Fibroblast of skin of back (primary cell): ENCODE measurements around the gene ZBED1.
"Not testable (repeated sequence)": the region's sequence is repeated elsewhere in the genome, so short reads cannot be mapped to it uniquely, and the experiment has no call there.

ENCODE experiments used
- DNase-seq: peaks from one replicate; pipeline ENCODE4 v3.0.0-alpha.2; 2013

ZBED1 gene

GRCh38 chrX:2517055-2517454 lies 16.3 kb upstream of the ZBED1 start:
- no peak for DNase-seq

- DNase-seq, result no peak
Observed at GRCh38 chrX:2516623-2517022, 15.8 kb upstream of the ZBED1 start.

DNA sequence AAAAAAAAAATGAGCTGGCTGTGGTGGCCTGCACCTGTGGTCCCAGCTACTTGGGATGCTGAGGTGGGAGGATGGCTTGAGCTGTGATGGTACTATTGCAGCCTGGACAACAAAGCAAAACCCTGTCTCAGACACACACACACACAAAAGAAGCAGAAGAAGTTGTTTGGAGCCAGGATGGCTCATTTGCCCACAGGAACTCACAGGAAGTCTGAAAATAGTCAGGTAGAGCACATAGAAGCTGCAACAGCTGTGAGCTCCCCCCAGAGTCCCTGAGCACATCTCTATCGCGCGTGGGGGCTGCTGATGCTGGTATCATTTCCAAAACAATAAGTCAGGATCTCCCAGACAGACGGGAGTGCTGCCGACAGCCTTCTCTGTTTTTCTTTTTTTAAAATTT lies 13.4 kb upstream of the ZBED1 start:
- no peak for DNase-seq

GRCh38 chrX:2513121-2513664 lies 12.4 kb upstream of the ZBED1 start:
- no peak for DNase-seq

- DNase-seq, result no peak
Observed at GRCh38 chrX:2512501-2512900, 11.7 kb upstream of the ZBED1 start.

- DNase-seq, result no peak
Observed at GRCh38 chrX:2511326-2511725, 10.6 kb upstream of the ZBED1 start.

DNA sequence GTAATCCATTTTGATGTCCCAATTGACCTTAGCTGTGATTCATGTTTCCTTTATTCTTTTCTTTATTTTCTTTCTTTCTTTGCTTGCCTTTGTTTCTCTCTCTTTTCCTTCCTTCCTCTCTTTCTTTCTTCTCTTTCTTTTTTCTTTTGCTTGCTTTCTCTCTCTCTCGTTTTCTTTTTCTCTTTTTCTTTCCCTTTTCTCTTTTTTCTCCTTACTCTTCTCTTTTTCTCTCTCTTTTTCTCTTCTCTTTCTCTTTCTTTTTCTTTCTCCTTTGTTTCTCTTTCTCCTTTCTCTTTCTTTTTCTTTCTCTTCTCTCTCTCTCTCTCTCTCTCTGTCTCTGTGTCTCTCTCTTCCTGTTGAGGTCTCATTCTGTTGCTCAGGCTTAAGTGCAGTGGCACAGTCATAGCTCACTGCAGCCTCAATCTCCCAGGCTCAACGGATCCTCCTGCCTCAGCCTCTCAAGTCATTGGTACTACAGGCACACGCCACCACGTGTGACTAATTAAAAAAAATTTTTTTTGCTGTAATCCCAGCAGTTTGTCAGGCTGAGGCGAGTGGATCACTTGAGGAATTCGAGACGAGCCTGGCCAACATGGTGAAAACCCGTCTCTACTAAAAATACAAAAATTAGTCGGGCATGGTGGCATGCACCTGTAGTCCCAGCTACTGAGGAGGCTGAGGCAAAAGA lies 8.0 kb upstream of the ZBED1 start:
- no peak for DNase-seq

DNA sequence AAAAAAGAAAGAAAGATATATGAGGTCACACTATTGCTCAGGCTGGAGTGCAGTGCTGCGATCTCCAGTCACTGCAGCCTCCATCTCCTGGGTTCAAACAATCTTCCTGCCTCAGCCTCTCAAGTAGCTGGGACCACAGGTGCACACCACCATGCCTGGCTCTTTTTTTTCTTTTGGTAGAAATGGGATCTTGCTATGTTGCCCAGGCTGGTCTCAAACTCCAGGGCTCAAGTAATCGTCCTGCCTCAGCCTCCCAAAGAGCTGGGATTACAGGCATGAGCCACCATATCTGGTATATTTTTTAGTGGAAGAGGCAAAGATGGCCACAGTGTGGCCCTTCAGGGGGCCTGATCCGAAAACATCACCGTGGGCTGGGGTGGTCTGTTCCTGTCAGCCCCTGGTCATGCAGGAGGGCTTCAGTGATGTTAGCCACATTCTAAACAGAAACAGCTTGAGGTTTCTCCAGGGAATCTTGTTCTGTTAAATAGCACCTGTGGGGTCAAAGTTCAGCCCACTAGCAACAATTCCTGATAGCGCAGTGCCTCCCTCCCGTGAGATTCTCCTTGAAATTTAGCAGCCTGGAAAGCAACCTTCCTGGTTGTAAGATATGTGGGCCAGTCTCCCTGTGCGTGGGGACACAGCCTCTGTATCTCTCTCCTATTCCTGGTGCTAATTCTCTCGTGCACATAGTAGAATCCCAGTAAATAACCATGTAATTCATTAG lies 7.3 kb upstream of the ZBED1 start:
- no peak for DNase-seq

GRCh38 chrX:2507196-2507595 lies 6.4 kb upstream of the ZBED1 start:
- no peak for DNase-seq

DNA sequence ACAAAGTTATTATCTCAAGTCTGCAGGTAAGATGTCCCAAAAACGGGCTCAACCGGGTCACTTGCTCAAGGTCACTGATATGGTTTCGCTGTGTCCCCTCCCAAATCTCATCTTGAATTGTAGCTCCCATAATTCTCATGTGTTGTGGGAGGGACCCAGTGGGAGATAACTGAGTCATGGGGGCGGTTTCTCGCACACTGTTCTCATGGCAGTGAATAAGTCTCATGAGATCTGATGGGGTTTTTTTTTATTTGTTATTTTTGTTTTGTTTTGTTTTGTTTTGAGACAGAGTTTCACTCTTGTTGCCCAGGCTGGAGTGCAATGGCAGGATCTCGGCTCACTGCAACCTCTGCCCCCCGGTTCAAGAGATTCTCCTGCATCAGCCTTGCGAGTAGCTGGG lies 4.6 kb upstream of the ZBED1 start:
- DNase-seq, result not testable (repeated sequence)

DNA sequence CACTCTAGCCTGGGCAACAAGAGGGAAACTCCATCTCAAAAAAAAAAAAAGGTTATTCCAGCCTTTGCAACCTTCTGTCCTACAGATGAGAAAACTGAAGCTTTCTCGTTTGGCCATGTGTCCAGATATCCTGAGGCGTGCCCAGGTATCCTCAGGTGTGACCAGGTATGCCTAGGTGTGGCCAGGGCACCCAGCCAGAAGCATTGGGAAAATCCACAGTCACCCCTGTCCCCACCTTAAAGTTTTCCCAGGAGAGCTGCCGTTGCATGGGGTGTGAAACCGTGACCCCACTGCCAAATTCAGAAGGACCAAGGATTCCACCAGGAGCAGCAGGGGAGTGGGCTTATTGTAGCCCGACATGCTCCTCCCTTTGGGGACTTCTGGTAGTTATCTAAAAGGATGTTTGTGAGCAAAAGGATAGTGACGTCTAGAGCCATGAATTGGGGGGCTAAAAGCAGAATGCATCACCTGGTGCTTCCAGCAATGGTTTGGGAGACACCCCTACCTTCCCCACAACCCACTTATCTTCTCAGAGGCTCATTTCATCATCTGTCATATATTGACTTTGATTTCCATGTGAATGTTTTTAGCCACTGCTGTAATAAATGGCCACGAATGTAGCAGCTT lies 4.0 kb upstream of the ZBED1 start:
- DNase-seq, result no peak

DNA sequence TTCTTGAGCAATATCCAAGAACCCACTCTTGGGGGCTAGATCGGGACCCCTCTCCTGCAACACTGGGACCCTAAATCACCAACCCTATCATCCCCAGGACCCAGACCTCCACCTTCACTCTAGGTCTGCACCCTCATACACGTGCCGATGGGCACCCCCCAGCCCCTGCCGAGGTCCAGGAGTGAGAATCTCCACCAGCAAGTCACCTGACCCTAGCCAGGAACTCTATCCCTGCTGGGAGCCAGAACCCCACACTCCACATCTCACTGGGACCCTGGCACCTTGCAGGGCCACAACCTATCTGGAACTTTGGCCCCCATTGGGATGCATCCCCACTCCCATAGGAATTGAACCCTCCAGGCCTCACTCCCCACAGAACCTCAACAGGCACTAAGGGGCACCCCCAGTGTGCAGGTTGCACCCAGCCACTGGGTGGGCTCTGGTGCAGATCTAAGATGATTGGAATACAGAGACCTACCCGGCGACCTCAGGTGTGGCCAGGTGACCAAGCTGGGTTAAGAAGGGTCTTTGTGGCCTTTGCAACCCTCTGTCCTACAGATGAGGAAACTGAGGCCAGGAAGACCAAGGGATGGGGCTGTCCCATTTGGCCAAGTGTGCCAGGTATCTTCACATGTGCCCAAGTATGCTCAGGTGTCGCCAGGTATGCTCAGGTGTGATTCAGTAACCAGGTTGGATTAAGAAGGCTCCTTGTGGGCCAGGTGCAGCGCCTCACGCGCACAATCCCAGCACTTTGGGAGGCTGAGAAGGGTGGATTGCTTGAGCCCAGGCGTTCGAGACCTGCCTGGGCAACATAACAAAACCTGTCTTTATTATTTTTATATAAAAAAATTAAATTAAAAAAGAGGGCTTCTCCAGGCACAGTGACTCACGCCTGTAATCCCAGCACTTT lies 3.1 kb upstream of the ZBED1 start:
- no peak for DNase-seq

DNA sequence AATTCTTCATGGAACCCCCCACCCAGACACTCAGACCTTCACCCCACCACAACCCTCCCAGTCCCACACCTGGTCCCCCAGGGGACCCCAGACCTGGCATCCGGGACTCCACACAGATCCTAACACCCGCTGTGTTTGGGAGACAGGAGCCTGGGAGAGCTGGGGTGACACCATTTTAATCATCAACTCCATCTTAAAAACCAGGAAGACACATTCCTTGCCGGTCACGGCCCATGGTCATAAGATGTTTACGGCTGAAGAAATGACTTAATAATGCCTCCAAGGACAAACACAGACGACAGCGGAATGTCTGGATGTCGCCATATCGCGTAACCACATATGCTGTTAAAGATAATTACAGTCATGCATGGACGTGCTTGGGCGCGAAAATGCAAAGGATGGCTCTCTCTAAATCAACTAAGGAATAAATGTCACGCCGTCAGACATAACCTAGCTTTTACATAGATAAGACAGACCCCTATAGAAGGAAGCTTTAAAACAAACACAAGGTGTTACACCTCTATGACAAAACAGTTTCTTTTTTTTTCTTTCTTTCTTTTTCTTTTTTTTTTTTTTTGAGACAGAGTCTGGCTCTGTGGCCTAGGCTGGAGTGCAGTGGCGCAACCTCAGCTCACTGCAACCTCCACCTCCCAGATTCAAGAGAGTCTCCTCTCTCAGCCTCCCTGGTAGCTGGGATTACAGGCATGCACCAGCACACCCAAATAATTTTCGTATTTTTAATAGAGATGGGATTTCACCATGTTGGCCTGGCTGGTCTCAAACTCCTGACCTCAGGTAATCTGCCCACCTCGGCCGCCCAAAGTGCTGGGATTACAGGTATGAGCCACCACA lies 2.1 kb upstream of the ZBED1 start:
- peak; percentile 31 for DNase-seq

DNA sequence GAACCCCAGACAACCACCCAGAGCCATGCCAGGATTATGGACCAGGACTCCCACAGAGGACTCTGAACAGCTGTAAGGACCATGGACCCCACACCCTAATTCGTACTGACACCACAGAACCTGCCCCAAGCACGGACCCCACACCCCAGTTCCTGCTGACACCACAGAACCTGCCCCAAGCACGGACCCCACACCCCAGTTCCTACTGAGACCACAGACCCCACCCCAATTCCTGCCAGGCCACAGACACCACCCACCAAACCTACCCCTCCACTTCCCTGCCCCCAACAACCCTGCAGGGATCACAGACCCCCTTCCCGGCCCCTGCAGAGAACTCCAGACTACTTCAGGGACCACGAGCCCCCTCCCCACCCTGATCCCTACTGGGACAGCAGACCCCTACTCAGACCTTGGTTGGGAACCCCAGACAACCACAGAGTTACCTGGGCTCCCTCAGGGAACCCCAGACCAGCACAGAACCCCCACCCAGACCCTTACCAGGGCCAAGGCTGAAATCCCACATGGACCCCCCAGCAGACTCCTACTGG lies 1.4 kb upstream of the ZBED1 start:
- no peak for DNase-seq

DNA sequence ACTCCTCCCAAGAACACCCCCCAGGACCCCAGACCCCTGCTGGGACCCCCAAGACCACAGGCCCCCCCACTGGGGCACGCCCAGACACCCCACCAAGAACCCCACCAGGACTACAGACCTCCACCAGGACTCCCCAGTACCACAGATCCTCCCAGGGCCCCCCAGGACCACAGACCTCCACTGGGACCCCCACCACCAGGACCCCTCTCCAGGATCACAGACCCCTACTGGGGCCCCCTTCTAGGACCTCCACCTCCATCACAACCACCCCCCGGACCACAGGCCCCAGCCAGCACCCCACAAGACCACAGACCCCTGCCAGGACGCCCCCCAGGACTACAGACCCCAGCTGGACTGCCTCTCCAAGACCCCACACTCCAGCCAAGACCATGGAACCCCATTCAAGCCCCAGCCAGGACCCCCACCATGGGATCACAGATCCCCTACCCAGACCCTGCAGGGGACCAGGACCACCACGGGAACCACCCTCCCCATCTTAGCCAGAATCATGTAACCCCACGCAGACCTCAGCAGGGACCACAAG lies 855 bp upstream of the ZBED1 start:
- no peak for DNase-seq

DNA sequence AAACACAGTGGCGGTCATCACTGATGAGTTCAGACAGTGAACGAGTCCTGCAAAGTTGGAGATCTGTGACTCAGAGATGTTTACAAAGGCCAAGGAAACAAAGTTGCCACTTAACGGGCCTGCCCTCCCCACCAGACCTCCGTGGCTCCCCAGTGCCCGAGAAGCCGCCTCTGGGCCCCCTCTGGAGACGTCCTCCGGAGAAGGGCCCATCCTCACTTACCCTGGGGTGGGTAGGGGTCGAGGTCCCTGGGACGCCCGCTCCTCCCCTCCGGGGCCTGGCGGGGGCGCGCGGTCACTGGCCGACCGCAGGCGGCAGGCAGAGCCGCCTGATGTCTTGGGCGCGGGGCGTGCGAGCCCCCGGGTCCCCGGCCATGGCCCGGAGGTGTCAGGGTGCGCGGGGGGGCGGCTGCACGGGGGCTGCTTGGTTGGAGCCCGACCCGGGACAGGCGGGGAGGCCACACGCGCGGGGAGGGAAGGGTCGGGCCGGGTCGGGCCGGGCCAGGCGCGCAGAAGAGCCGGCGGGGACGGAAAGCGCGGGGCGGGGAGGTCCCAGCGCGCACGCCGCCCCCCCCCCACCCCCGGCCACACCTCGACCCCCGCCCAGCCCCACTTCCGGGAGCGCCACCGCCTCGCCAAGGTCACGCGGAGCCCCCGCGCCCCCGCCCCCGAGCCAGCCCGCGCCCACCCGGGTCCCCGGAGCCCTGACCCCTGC lies 529 bp downstream of the ZBED1 start:
- peak; percentile 62 for DNase-seq

DNA sequence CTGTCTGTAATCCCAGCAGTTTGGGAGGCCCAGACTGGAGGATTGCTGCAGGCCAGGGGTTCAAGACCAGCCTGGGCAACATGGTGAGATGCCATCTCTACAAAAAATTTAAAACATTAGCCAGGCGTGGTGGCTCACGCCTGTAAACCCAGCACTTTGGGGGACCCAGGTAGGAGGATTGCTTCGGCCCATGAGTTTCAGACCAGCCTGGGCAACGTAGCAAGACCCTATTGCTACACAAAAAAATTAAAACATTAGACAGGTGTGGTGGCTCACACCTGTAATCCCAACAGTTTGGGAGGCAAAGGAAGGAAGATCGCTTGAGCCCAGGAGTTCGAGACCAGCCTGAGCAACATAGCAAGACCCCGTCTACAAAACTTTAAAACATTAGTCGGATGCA lies 1.3 kb downstream of the ZBED1 start:
- DNase-seq, result no peak

- peak; percentile 13 for DNase-seq
Observed at GRCh38 chrX:2498781-2499302, 1.9 kb downstream of the ZBED1 start.

GRCh38 chrX:2497961-2498780 lies 2.6 kb downstream of the ZBED1 start:
- DNase-seq, result no peak
